HL-60 (cell line): ENCODE measurements around the gene LRMDA.

Source experiments
- DNase-seq, 2 experiments: peaks; one replicate each; pipeline ENCODE4 v3.0.0-alpha.2; 2010 to 2020; ENCODE audit warnings: low read depth in 1 of 2, low spot score in 1 of 2
- H3K27ac ChIP-seq: fragments of 250-450 bp; sonication (Bioruptor Pico); replicated peaks from 2 replicates; pipeline ENCODE4 v1.5.1; 2020; ENCODE audit warnings: mild to moderate bottlenecking, moderate library complexity
- H3K27me3 ChIP-seq: fragments of 250-450 bp; sonication (Bioruptor Pico); 2 replicates; pipeline ENCODE4 v1.5.1; 2021; ENCODE audit warnings: mild to moderate bottlenecking, moderate library complexity; ENCODE audit not compliant: insufficient read depth, poor library complexity, severe bottlenecking
- H3K4me3 ChIP-seq: replicated peaks from 2 replicates; pipeline ENCODE4 v1.5.1; 2011; ENCODE audit warnings: mild to moderate bottlenecking, control low read depth, low read length; ENCODE audit not compliant: insufficient read depth
- GABPA ChIP-seq: IDR thresholded peaks from 2 replicates; pipeline ENCODE4 v1.6.1; 2012; ENCODE audit warnings: low read depth
- POLR2AphosphoS5 ChIP-seq: IDR thresholded peaks from 2 replicates; pipeline ENCODE4 v1.6.1; 2012; ENCODE audit warnings: low read depth
- SPI1 ChIP-seq: IDR thresholded peaks from 2 replicates; pipeline ENCODE4 v1.6.1; 2012; ENCODE audit warnings: low read depth, mild to moderate bottlenecking, borderline replicate concordance
- TF ChIP-seq, protein P1 (sequence below): IDR thresholded peaks from one replicate; pipeline ENCODE4 v1.5.1; 2011; ENCODE audit warnings: low read length, control low read depth, inconsistent platforms; ENCODE audit not compliant: insufficient read depth
- TF ChIP-seq, protein P2 (sequence below): IDR thresholded peaks from 2 replicates; pipeline ENCODE4 v1.6.1; 2012; ENCODE audit warnings: low read depth; ENCODE audit not compliant: insufficient replicate concordance

The LRMDA gene

DNA sequence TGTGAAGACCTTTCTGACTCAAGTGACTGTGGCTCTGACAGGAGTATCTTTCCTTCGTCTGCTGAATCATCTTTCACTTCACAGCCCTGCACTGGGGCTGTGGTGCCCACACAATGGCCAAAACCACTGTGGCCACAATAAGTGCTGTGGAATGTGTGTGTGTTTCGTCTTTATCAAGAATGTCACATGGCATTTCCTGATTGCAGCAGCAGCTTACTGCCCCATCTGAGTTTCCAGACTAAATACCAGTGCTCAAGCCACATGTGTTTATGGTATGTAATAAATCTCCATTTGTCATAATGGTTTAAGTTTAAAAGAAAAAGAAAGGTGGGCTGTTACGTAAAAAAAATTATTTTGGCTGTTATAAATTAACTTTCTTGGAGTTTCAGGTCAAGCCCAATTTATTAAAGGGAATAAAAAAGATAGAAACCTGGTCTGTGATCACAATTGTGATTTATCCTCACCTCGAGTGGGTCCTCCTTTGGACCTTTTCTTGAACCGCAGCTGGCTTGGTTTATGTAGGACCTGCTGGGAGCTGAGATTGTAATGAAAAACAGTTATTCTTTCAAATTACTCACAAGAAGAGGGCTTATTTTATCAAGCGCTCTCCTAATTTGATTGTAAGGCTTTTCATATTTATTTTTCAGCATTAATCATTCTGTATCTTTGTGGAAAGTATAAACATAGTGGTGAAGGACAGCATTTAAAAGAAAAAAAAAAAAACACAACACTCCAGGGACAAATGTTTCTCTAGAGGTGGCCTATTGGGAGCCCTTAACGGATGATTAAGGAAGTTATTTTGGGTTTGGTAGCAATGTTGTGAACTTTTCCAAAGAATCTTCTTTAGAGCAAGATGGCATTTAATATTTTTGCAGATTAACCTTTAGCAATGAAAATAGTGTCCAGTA lies 116.2 kb downstream of the LRMDA start:
- Histone ChIP-seq H3K4me3 (no peak overlapping the region), H3K27me3 (no peaks in the 10 kb centered on the region), H3K27ac (no peak overlapping the region)
- peak in 1 of 2 experiments; percentile 61 for DNase-seq
- TF ChIP-seq, protein P1, sequence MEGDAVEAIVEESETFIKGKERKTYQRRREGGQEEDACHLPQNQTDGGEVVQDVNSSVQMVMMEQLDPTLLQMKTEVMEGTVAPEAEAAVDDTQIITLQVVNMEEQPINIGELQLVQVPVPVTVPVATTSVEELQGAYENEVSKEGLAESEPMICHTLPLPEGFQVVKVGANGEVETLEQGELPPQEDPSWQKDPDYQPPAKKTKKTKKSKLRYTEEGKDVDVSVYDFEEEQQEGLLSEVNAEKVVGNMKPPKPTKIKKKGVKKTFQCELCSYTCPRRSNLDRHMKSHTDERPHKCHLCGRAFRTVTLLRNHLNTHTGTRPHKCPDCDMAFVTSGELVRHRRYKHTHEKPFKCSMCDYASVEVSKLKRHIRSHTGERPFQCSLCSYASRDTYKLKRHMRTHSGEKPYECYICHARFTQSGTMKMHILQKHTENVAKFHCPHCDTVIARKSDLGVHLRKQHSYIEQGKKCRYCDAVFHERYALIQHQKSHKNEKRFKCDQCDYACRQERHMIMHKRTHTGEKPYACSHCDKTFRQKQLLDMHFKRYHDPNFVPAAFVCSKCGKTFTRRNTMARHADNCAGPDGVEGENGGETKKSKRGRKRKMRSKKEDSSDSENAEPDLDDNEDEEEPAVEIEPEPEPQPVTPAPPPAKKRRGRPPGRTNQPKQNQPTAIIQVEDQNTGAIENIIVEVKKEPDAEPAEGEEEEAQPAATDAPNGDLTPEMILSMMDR = no peak
- TF ChIP-seq GABPA (no peak), POLR2AphosphoS5 (peak; percentile 45; the same call in 1 of the 2 replicates)

DNA sequence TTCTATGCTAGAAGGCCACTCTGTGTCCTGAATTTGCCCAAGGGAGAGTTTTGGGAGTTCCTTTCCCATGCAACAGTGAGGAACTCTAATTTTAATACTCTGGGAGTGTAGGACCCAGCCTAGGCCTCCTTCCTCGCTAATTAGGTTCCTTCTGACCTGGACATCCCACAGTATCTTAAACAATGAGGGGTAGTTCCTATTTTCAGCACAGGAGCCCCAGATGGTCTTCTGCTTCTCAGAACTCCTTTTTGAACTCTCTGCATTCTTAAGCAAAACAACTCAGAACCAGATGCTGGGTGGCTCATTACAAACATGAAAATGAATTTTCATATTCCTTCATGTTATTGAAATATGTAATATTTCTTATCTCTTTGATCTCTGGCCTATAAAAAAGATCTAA lies 116.9 kb downstream of the LRMDA start:
- H3K27me3 ChIP-seq = no peaks in the 10 kb centered on the region
- no peak overlapping the region for H3K4me3 ChIP-seq
- no peak for DNase-seq
- no peak for TF ChIP-seq GABPA
- TF ChIP-seq, protein P2, sequence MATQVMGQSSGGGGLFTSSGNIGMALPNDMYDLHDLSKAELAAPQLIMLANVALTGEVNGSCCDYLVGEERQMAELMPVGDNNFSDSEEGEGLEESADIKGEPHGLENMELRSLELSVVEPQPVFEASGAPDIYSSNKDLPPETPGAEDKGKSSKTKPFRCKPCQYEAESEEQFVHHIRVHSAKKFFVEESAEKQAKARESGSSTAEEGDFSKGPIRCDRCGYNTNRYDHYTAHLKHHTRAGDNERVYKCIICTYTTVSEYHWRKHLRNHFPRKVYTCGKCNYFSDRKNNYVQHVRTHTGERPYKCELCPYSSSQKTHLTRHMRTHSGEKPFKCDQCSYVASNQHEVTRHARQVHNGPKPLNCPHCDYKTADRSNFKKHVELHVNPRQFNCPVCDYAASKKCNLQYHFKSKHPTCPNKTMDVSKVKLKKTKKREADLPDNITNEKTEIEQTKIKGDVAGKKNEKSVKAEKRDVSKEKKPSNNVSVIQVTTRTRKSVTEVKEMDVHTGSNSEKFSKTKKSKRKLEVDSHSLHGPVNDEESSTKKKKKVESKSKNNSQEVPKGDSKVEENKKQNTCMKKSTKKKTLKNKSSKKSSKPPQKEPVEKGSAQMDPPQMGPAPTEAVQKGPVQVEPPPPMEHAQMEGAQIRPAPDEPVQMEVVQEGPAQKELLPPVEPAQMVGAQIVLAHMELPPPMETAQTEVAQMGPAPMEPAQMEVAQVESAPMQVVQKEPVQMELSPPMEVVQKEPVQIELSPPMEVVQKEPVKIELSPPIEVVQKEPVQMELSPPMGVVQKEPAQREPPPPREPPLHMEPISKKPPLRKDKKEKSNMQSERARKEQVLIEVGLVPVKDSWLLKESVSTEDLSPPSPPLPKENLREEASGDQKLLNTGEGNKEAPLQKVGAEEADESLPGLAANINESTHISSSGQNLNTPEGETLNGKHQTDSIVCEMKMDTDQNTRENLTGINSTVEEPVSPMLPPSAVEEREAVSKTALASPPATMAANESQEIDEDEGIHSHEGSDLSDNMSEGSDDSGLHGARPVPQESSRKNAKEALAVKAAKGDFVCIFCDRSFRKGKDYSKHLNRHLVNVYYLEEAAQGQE = no peak
- TF ChIP-seq POLR2AphosphoS5 = no peak
- TF ChIP-seq, protein P1 = no peak
- TF ChIP-seq SPI1 = no peak
- H3K27ac ChIP-seq = no peak overlapping the region

DNA sequence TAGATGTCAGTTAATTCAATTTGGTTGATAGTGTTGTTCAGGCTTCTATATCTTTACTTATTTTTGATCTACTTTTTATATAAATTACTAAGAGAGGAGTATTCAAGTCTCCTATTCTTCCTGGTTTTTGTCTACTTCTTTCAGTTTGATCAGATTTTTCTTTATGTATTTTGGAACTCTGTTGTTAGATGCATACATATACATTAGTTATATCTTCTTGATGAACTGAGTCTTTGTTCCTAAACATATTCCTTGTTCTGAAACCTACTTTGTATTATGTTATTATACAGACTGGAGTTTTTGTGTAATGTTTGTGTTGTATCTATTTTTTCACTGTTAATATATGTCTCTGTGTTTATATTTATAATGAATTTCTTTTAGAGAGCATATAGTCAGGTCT lies 118.8 kb downstream of the LRMDA start:
- no peaks in the 10 kb centered on the region for H3K27me3 ChIP-seq
- no peak overlapping the region for H3K4me3 ChIP-seq
- no peak for DNase-seq
- TF ChIP-seq, protein P2 = no peak
- no peak for TF ChIP-seq GABPA
- TF ChIP-seq POLR2AphosphoS5 = no peak
- TF ChIP-seq, protein P1 = no peak
- no peak overlapping the region for H3K27ac ChIP-seq

DNA sequence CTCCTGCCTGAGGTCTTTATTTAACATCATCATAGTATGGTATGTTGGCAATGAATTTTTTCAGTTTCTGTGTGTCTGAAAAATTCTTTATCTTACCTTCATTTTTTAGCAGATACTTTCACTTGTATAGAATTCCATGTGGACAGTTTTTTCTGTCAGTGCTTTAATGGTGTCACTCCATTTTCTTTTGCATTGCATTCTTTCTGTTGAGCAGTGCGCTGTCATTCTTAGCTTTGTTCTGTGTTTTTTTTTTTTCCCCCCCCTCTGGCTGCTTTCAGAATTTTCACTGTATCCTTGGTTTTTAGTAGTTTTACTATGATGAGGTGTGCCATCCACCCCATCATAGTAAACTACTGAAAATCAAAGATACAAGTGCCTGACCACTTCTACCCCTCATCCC lies 120.7 kb downstream of the LRMDA start:
- no peak overlapping the region for H3K27ac ChIP-seq
- no peak overlapping the region for H3K4me3 ChIP-seq
- no peaks in the 10 kb centered on the region for H3K27me3 ChIP-seq
- DNase-seq = no peak
- TF ChIP-seq, protein P2 = no peak
- TF ChIP-seq SPI1 (no peak), GABPA (no peak), POLR2AphosphoS5 (no peak)
- TF ChIP-seq, protein P1 = no peak
